AG08395 (cell line): Measurements from ENCODE around the gene HS3ST3B1.

Experiments used
- DNase-seq: peaks from one replicate; pipeline ENCODE4 v3.0.0; 2012; ENCODE audit warnings: mixed read lengths, low spot score

HS3ST3B1 gene

GRCh38 chr17:14321476-14321949 is 20.6 kb downstream of the HS3ST3B1 start:
- DNase-seq = no peak

DNA sequence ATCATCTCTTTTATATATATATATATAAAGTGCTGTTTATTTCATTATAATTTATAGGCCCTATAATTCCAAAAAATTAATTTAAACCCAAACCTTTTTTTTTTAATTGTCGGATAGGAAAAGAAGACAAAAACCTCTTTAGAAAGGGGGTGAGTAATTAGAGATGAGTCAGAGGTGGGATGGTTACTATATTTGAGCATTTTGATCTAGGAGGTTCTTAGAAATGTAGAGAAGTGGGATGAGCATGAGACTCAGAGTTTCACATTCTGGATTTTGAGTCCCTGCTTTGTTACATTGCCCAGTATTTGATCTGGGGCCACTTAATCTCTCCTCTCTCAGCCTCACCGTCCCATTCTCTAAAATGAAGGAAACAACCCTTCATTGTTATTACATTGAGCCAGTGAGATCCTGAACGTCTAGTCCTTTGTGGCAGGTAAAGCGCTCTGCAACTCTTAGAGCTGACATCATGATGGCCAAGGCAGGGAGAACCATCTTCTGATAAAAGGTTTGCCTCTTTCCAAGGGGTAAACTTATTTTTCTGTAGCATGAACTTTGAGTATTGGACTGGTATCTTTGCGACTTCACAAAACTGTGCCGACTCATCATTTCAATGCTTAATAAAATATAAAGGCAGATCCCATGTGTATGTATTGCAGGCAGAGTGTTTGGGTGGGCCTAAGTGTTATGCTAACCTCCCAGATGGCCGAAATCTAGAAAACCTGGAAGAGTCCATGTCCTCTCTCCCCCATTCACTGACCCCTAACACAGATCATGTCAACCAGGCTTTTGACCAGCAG is 21.3 kb downstream of the HS3ST3B1 start:
- no peak for DNase-seq

DNA sequence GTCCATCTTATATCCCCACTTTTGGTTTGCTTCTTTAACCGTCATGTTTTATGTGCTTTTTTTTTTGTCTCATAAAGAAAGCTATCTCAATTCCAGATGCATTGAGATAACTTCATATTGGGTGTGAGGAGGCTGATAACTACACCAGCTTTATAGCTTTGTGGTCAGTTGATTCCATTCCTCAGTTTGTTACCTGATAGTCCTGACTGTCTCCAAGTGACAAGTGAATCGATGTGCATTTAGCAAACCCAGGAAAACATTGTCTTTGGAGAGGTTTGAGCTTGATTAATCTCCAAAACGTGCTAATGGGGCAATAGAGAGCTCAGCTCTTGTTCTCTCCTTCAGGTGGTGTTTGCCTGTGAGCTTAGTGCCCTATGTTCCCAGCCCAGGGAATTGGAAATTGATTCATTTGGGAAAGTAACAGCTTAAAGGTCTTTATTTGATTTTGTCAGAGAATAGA is 22.7 kb downstream of the HS3ST3B1 start:
- DNase-seq = no peak

- no peak for DNase-seq
Measured at GRCh38 chr17:14325618-14326167, 24.8 kb downstream of the HS3ST3B1 start.

DNA sequence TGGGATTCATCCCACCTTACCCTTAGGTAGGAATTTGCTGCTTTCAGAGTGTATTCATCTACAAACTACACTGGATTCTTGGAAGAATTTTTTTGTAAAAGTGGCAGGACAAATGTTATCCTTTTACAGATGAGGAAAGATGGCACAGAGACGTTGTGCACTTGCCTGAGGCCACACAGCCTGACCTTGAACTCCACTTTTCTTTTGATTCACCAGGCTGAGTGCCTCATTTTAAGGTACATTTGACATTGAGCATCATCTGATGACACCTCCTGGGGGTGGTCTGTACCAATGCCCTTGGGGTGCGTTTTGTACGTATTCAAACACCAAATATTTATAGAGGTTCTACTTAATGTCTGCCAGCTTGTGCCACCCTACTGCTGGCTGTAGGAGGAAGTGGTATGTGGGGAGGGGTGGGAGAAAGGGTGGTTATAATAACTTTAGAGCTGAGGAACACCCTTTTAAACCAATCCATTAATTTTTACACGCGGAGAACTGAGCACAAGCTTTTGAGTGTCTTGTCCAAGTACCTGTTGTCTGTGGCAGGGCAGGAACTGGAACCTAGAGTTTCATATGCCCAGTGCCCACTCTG is 29.1 kb downstream of the HS3ST3B1 start:
- no peak for DNase-seq

DNA sequence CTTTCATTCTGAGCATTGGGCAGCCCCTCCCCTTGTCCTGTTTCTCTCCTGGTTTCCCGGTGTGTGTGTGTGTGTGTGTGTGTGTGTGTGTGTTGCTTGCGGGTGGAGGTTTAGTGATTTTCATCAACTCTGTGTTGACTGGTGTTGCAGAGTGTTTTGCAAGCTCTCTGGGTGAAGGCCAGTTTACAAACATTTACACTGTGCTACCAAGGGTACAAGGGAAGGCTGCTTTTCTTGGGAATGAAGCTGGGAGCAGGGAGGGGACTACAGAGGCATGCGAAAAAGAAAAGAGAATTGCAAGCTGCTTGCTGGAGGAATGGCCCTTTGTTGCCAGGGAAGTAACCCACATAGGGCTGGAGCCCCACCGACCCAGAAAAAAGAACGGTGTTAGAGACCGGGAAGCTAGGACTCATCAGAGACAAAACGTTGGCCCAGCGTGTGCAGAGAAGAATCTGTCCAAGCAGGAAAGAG is 29.6 kb downstream of the HS3ST3B1 start:
- peak; percentile 69 for DNase-seq

DNA sequence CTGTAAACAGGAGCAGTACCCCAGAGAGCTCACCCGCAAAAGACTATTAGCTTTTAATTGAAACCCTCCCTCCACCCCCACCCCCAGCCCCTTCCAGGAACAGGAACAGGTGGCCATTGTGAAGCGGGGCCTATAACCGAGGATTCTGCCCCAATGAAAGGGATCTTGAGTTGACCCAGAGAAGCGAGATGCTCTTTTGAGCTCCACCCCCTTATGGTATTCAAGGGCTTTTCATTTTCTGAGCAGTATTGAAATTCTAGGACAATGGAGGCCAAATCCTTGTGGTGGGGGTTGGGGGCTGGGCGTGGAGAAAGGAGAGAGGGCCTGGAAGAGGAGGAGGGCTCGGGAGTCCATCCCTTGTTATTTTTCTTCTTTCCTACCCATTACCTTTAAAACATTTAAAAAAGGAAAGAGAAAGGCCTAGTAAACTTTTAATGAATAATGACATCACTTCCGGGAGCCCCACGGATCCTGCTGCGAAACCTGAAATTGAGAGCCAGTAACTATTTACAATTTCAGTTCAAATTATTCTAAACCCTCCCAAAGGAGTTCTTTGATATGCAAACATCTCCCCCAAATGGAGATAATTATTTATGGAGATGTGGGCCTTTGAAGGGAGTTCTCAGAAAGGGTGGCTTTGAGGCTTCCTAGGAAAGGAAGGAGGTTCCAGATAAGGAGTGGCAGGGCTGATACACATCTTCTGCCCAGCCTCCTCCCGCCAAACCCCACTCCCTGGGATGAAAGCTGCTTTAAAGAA is 30.5 kb downstream of the HS3ST3B1 start:
- no peak for DNase-seq

DNA sequence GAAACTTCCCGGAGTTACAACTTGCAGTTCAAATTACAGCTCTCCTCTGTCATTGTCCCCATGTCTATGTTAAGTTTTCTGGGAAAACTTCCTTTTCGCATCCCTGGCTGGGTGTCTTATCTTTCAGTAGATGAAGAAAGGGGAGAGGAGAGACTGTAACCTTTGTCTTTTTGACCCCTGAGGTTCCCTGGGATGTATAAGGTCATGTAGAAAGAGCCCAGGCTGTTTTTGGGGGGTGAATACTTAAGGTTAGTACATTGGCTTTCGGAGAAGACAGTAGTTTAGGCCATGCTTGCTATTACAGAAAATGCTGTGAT is 31.1 kb downstream of the HS3ST3B1 start:
- DNase-seq = no peak

GRCh38 chr17:14332331-14332730 is 31.4 kb downstream of the HS3ST3B1 start:
- DNase-seq = no peak

GRCh38 chr17:14333506-14333905 is 32.6 kb downstream of the HS3ST3B1 start:
- no peak for DNase-seq

DNA sequence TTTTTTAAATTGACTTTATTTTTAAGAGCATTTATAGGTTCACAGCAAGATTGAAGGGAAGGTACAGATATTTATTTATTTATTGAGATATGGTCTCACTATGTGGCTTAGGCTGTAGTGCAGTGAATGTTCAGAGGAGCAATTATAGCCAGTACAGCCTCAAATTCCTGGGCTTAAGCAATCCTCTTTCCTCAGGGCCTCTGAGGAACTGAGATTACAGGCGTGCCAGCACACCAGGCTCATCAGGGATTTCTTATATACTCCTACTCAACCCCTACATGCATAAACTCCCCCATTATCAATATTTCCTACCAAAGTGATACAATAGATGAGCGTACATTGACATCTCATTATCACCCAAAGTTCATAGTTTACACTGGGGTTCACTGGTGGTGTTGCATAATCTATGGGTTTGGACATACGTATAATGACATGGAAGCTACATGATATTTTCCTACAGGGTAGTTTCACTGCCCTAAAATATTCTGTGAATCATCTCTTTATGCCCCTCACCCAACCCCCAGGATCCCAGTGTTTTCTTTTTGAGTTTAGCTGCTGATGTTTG is 33.5 kb downstream of the HS3ST3B1 start:
- no peak for DNase-seq

- DNase-seq = no peak
Measured at GRCh38 chr17:14334919-14335318, 34.0 kb downstream of the HS3ST3B1 start.

DNA sequence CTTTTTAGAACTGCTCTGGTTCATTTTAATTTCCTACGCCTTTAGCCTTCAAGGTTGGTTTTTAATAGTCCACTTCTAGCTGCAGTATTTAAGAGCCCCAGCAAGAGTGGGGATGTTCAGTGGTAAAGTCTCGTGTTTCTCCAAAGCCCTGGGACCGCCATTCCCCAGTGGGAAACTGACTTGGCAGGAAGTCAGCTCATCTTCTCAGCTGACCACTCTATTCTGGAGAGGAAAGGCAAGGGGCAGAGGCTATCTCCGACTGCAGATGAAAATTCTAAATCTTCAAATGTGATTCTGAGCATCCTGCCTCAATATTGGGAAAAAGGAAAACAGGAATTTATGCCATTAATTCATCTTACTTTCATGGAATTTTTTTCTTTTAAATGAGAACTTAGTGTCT is 35.5 kb downstream of the HS3ST3B1 start:
- no peak for DNase-seq

DNA sequence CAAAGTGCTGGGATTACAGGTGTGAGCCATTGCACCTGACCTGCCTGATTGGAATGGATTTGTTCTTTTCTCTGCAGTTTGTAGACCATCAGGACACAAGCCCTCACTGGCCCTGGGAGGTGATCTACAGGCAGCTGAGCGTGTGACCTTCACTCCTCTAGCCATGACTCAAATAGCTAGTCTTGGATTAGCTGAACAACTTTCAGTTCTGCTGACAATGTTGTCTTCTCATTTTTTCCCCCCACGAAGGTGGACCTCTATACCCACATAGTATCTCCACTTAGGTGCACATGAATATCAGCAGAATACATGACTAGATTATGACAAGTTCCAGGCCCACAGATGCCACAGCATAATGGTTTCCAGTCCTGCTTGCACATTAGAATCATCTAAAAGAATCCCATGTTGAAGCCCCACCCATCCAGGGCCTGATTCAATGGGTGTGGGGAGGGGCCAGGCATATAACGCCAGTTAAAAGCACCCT is 36.8 kb downstream of the HS3ST3B1 start:
- DNase-seq = no peak

- DNase-seq = no peak
Measured at GRCh38 chr17:14340857-14341754, 40.2 kb downstream of the HS3ST3B1 start.

DNA sequence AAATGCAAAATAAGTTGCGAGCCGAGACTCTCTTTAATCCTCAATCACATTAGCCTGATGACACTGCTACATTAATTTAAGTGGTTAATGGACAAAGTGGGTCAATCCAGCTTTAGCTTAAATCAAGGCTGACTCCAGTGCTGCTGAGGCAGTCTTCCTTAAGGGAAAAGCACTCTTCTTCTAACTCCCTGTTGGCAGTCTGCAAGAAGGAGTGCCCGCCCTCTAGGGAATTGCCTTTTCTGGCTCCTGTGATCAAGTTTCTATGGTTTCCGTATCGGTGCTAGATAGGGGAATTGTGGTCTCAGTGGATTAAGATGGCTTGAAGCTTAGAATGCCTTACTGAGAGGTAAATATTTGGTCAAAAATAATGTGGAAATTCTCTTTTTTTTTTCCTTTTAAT is 41.0 kb downstream of the HS3ST3B1 start:
- no peak for DNase-seq

- DNase-seq = no peak
Measured at GRCh38 chr17:14346801-14347200, 45.9 kb downstream of the HS3ST3B1 start.

DNA sequence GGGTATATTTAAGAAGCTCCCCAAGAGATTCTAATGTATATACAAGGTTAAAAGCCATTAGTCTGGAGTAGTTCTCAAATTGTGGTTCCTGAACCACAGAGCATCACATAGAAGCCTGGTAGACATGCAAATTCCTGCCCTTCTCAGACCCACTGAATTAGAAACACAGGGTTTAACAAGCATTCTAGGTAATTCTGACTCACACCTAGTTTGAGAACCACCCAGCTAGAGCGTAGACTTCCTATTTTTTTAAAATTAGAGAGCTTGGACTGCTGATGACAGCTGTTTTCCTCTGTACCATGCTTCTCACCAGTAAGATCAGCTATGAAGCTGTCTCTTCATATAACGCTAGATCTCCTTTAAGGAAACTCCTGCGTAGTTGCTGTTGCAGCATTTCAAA is 50.6 kb downstream of the HS3ST3B1 start:
- no peak for DNase-seq

DNA sequence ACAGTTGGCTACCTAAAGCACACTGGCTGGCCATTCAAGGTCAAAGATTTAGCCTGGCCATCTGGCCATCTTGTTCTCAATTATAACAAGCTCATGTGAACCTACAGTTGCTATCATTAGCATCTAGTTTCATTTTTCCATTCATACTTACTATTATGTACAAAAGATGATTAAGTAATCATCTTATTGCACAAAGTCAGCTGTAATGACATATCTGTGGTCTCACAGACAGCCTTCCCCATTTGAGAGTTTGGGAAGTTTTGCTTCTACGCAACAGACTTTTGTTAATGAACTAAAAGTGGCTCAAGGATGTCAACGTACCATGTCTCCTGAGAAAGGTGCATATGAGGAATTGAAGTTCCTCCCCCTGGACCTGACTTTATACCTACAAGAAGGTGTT is 51.3 kb downstream of the HS3ST3B1 start:
- no peak for DNase-seq

- no peak for DNase-seq
Measured at GRCh38 chr17:14353861-14354474, 53.1 kb downstream of the HS3ST3B1 start.

DNA sequence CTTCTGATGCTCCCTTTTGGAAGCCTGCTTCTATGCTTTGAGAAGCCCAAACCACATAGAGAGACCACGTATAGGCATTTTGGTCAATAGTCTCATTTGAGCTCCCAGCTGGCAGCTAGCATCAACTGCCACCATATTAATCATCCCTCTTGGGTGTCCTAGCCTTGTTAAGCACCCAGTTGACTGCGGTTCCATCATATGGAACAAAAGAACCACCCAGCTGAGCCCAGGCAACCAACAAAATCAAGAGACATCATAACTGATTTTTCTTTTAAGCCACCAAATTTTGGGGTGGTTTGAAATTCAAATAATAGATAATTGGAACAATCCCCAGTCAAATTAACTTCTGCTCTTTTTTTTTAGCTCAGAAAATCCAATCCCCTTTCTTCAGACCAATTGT is 53.9 kb downstream of the HS3ST3B1 start:
- no peak for DNase-seq
